ENCODE measurements around the gene RNF144A.

DNA sequence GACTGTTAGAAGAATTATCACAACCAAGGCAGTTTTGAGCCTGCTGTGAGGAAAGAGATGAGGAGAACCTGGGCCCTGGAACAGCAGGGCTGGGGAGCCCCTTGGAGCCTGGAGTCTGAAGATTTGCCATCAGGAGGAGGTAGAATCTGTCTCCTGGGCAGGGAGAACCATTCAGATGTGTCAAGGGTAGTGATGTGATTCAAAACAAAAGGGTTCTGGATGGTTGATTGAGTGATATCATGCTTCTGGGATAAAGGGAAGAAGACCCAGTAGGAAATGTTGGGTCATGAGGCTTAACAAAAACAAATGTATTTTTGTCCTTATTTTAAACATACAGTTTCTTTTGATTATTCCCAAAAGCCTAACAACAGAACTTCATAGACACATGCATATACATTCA is 28.6 kb downstream of the RNF144A start:
- TF ChIP-seq, protein P1, sequence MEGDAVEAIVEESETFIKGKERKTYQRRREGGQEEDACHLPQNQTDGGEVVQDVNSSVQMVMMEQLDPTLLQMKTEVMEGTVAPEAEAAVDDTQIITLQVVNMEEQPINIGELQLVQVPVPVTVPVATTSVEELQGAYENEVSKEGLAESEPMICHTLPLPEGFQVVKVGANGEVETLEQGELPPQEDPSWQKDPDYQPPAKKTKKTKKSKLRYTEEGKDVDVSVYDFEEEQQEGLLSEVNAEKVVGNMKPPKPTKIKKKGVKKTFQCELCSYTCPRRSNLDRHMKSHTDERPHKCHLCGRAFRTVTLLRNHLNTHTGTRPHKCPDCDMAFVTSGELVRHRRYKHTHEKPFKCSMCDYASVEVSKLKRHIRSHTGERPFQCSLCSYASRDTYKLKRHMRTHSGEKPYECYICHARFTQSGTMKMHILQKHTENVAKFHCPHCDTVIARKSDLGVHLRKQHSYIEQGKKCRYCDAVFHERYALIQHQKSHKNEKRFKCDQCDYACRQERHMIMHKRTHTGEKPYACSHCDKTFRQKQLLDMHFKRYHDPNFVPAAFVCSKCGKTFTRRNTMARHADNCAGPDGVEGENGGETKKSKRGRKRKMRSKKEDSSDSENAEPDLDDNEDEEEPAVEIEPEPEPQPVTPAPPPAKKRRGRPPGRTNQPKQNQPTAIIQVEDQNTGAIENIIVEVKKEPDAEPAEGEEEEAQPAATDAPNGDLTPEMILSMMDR (IDR thresholded peaks at IDR 0.05) = no peak
- TF ChIP-seq POLR2AphosphoS5 (IDR thresholded peaks at IDR 0.05) = no peak

Data from breast epithelium (tissue), 3 donors.